ENCODE measurements around the gene NELL1.

The NELL1 gene

DNA sequence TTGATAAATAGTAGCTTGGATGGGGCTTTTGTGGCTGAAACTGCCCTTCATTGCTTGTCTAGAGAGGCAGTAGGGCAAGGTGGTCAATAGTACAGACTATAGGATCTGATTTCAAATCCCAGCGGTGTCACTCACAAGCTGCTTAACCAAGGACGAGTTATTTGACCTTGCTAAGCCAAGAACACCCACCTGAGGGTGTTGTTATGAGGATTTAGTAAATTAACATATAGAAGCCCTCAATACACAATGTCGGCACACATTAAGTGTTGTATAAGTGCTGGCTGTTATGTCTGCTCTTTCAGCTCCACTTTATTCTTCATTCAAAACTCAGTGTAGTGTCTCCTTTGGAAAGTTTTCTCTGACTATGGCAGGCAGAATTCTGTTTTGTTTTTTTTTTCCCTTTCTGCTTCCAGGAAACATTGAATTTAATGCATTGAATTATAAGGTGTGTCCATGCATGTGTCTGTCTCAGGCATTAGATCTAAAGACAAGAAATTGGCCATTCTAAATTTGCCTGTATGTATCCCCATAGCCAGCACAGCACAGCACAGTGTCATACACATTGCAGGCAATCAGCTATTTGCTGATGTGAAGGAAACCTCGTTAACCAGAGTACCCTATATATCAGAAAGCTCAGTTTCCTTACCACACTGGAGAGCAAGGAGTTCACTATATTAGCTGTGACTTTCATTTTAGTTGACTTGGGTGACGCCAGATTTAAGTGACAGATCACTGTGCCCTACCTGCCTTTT is 212.1 kb downstream of the NELL1 start:
- no peak for DNase-seq

DNA sequence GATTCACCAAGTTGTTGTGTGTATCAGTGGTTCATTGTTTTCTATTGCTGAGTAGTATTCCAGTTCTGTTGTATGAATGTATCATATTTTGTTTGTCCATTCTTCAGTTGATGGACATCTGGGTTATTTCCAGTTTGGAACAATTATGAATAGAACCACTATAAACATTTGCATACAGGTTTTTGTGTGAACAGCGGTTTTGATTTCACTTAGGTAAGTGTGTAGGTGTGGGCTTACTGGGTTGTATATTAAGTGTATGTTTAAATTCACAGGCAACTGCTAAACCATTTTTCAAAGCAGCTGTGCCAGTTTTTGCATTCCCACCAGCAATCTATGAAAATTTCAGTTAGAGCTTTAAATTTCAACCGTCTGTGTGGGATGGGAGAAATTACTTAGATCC is 217.8 kb downstream of the NELL1 start:
- DNase-seq: no peak

DNA sequence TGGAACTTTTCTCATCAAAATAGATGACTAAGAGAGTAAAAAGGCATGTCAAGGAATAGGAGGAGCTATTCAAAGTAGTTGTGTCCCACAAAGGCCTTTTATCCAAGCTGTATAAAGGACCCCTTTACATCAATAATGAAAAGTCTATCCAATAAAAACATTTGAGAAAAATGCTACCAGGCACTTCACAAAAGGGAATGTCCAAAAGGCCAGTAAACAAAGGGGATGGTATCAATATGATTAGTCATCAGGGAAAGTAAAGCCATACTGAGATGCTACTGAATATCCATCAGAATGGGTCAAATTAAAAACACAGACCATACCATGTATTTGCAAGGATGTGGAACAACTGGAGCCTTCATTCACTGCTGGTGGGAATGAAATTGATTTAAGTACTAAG is 224.9 kb downstream of the NELL1 start:
- DNase-seq: no peak

DNA sequence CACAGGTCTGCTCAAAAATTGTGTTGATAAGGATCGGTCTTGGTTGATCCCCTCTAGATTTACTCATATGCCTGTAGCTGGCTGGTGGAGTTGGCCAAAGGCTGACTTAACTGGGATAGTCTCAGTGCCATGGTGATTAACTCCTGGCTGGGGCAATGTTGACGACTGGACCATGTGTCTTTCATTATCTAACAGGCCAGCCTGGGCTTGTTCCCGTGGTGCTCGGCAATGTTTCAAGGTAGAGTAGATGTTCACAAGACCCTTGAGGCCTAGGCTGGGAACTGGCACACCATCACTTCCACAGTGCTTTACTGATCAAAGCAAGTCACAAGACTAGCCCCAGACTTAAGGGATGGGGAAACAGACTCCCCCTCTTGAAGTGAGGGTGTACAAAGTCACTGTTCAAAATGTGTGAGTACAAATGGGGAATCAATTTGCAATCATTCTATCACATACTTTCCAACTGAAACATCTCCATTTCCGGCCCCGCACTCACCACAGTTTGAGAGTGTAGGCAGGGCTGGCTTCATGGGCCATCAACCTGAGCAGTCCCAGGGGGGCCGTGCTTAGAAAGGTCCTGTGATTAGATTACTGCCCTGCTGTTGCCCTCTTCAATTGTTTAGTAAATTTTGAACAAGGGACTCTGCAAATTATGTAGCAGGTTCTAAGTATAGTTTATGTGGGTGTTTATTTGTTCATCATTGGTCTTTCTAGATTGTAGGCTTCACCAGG is 240.8 kb downstream of the NELL1 start:
- DNase-seq: no peak

DNA sequence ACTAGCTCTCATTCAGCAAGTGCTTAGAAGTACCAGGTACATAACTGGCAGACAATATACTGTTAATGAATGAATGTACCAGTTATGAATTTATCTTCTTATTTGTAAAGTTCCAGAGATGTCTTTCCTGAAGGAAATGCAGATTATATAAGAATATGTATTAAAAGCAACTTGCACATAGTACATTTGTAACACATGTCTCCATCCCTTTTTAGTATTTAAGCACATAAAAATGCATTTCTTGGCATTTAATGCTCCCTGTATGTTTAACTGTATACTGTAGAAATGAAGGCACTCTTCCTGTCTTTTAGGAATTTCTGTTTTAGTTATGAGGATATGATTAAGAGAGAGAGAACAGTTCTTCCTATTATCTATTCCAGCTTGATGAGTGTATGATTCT is 241.3 kb downstream of the NELL1 start:
- DNase-seq: no peak

DNA sequence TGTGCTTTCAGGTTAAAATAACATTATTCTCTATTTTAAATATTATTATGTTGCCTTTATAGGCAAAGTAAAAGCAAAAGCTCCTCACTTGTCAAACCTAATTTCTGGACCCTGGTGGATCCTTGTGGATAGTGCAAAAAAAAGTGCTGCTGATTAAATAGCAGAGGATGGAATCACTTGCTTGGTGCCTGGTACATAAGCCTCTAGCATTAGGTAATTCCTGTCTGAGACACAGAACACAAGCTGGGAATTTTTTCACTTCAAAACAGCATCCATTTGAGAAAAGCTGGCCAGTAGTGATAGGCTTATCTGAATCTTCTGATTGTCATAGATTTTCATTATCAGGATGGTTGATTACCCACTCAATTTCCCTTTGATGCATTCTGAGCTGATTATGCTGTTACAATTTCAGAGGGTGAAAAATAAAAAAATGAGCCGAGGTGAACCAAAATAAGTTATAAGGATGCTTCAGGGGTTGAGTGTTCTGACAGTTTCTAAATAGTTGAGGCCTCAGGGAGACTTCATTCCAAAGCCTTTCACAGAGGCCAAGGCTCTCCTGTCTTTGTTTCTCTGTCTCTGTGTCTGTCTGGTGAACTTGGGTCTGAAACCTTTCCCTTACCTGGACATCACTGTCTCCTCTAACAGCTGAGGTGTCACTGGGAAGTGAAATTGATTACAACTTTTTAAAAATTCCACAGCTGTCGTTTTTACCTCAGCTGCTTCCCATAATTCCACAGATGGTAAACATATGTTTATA is 242.9 kb downstream of the NELL1 start:
- DNase-seq: no peak

DNA sequence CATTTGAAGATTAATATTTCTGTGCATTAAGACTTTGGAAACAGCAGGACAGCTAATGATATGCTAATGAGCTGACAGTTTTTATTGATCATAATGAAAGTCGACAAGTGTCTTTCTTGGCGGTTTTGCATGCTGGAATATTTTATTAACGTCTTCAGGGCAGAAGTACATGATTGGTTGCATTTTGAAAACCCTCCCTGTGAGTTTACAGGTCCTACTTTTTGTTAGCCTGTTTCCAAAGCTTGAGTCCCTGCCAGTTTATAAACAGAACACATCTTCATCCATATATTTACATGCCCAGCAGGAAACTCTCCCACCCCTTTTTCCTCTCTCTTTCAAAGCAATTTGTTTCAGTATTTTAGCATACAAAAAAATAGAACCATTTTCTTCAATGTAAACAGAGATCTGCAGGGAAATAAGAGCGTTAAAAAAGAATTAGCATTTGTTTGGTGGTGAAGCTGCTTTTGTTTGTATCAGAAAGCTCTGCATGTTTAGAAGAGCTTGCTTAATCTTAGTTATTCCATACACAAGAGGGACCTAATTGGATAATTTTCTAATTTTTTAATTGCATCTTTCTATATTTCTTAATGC is 243.6 kb downstream of the NELL1 start:
- DNase-seq: no peak

DNA sequence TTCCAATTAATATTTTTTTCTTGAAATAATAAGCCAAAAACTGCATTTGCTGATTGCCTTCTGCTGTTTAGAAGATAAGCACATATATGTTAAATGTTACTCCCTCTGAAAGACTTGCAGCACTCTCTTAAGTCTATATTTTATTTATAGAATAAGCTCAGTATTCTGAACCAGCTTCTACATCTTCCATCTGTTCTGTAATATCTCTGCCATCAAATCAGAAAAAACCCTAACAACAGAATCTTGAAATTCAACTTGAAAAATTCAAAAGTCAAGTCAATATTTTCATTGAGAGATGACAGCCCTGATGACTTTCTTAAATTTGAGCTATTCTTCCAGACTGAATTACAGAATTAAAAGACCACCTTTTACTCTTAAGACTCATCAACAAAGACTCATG is 247.9 kb downstream of the NELL1 start:
- no peak for DNase-seq

DNA sequence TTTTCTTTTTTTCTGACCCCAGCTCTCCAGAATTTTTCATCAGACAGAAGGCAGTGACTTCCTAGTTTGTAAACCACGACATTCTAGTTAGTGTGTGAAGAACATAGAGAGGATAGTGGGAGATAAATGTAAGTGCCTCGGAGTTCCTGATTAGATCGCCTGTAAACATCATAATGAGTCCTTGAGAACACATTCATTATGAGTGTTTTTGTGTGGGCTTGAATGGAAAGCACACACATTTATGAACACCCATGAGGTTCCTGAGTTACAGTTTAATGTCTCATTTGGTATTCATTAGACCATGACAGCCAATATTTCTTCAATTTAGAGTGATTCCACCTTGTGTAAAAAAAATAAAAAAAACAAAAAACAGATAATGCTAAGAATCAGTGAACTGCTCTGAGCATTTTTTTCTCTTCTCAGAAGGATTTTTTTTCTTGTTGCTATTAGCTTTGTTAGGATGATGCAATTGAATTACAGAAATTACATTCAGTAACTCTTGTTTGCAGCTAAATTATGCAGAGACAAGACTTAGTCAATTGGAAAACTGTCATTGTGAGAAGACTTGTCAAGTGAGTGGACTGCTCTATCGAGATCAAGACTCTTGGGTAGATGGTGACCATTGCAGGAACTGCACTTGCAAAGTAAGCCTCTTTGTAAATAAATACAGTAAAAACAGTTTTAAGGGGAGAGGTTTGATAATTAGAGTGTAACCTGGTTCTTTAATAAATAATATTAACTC is 257.6 kb downstream of the NELL1 start:
- no peak for DNase-seq

DNA sequence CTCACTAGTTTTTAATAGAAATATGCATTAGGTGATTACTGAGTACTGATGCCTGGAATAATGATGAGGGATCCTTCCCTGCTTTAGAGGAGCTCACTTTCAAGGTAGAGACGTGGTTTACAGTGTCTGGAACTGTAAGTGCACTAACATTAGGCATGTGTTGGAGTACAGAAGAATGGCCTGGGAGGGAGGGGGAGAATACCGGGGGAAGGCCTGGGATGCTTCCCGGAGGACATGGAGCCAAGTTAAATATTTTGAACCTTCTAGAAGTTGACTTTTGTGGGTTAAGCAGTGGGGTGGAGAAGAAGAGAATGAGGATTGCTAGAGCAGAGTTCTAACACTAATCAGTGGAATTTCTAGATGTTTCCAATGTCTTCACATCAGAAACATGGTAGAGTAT is 261.6 kb downstream of the NELL1 start:
- no peak for DNase-seq

DNA sequence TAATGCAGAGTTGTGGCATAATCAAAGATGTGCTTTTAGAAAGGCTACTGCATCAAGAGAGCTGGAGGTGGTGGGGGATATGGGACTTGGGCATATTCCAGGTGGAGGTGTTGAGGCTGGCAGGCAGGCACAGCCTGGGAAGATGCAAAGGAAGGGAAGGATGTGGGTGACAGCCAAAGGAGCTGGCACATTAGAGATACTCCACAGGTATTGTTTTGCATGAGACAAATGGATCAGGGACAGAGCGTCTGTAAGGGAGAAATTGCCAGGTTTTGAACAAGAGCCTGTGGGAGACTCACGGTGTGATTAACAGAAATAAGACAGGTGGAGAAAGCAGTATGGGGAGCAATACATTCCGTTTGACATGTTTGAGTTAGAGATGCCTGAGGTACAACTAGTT is 263.7 kb downstream of the NELL1 start:
- DNase-seq: no peak

DNA sequence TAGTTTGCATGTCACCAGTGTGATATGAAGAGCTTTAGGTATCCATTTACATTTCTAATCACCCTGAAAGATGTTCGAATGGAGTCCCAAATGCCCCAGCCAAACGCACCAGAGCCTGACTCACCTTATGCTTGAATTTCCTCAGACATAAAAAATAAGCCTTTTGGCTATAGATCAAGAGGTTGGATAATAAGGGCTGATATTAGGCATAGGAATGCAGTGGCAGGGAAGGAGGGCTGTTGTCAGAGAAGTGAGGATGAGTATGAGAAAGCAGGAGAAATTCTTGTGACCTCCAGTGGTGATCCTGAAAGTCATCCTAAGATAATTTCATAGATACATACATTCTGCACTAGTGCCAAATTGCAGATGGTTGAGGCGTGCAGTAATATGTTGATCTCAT is 264.6 kb downstream of the NELL1 start:
- DNase-seq: no peak

DNA sequence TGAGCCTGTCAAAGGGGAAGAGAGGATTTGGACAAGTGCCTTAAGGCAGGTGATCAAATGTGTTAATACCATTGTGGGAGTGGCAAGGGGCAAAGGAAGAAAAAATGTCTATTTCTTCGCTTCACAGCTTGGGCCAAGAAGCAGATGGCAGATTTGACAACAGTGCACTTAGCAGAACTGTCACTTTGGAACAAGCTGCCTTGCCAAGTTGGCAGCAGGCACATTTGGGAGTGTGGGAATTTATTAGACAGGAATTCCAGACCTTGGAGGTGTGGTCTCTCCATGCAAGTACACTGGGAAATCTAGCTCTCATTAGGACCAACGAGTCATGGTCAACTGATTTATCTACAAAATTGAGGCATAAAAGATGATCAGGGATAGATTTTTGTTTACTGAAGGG is 265.1 kb downstream of the NELL1 start:
- DNase-seq: no peak

DNA sequence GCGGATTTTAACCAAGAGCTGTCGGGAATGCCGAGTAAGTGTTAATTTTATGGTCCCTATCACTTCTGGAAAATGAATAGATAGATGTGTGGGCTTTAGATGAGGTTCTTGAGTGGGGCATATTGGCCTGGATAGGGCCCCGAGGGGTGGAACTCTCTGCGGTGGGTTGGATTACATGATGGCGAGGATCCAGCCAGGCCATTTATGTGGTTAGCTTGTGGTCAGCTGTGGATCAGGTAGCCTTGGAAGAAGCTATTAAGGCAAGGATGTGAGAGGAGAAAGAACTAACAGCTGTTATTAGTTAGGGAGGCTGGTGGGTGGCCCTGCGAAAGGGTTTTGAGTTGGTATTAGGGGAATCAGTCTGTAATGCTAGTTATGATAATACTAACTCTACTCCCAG is 268.4 kb downstream of the NELL1 start:
- no peak for DNase-seq

DNA sequence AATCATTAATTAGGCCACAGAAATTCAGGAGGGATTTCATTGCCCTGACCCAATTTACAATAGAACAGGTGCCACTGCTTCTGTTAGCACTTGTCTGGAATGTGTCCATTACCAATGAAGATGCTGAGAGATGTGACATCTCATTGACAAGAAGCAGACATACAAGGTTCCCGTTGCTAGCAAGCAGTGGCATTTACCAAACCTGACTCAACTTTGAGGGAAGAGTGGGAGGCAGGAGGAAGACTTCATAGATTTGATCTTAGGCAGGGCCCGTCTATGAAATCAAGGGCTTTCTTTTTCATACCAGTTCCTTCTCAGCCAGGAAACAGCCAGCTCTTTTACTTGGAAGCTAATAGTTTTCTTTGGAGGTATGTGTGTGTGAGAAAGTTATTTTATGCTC is 280.2 kb downstream of the NELL1 start:
- DNase-seq: no peak

DNA sequence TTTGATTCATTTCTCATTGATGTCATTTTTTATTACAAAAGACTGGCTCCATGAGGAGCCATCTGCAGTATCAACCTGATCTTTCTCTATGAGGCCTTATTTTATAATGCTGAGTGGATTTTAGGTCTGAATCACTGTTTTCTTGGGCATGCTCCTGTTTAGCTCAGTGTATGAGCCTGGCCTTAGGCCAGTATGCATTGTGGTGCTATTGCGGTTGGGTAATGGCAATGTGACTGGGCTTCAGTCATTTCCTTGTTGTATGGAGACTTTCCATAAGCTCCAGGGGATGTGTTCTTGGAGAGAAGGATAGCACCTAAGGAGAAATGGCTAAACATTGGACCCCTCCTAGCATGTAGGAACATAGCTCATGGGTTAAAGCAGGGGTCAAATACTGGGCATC is 293.2 kb downstream of the NELL1 start:
- DNase-seq: no peak

DNA sequence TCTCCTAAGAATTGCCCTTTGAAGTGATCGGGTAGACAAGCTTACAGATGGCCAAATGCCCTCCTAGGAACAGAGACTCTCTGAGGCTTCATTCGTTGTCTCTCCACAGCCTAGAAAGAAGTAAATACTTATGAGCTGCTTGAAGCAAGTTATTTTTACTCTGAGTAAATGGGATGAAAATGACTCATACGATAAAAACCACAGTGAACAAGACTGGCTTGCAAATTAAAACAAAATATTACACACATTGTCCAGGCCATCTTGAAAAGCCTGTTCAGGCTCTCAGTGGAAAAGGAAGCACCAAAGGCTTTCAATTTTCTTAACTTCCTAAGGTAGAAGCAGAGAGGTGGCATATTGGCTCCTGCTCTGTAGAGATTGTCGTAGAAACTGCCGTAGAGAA is 294.2 kb downstream of the NELL1 start:
- DNase-seq: no peak

DNA sequence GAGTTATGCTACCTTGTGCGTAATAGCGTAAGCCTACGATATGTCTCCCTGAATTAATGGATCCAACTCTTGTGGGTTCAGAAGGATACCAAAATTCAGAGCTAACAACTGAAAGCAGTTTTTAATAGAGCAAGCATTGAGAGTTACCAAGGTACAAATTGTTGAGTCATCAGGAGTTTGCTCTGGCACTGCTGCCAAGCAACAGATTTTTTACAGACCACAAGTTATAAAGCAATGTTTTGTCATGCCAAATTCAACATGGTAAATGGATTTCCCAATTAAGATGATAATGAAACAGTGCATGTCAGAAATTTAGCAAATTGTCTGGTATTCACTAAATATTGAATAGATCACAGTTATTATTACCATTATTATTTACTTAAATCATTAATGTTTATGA is 295.6 kb downstream of the NELL1 start:
- no peak for DNase-seq

DNA sequence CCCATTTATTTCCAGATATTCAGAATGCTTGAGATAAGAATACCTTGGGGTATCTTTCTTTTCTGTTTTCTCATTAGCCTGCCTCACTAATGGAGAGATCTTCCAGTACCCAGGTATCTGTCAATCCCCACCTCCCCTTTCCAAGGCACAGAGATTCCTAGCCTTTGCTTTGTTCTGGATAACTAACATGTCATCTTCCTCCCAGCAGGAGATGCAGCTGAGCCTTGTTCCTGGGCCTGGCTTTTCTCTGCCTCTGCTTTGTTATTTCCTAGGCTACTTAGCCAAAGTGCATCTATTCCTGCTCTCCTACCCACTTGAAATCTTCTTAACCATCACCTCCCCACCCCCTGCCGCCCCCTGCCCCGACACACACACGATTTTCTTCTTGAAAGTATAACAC is 297.1 kb downstream of the NELL1 start:
- no peak for DNase-seq

DNA sequence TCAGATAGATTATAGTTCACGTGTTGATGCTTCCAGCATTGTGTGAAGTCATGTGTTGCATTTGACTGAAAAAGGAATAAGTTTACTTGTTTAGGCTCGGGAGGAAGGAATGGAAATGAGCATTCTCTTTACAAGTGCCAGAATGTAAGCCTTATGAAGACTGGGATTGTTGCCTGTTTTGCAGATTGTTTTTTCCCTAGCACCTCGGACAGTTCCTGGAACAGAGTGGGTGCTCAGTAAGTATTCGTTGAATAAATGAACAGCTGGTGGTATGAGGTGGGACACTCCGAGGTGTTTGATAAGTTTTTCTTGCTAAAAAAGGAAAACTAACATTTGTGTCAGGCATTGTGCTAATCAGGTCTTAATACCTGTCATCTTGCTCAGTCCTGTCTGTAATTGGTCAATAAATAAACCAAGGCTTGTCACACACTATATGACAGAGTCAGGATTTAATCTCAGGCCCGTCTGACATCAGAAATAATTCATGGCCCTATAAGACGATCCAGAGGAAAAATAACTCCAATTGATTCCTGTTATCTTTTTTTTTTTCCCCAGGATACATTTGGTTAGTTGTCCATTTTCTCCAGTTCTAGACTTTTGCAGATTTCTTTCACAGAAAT is 304.7 kb downstream of the NELL1 start:
- no peak for DNase-seq

DNA sequence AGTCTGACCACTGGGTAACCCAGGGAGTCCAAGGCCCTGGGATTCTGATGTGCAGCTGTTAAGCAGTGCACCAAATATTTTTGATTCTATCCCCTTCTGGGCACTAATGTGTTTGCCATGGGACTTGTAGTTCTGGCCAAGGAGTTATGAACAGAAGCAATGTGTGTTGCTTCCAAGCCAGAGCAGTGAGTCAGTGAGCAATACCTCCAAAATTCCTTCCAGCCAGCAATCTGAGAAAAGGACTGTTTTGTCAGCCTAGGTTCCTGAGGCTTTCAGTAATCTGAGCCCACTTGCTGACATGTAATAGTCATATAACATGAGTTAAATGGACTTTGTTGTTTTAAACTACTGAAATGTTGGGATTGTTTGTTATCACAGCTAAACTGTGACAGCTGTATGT is 311.4 kb downstream of the NELL1 start:
- DNase-seq: no peak

DNA sequence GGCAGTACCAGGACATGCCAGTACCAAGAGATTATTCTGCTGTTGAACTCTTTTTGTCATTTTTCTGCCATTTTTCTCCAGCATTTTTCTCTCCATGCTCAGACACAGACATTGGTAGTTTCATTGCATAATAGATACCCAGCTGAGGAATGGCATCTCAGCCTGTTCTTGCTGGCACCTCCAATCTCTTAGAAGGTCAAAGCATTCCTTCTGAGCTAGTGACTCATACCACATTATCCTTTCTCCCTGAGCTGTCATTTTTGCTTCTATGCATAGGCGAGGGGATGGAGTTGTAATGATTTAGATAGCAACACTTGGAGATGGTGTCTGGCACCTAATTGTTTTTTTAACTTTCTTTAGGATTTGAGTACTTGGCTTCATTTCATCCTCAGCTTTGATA is 321.1 kb downstream of the NELL1 start:
- DNase-seq: no peak

DNA sequence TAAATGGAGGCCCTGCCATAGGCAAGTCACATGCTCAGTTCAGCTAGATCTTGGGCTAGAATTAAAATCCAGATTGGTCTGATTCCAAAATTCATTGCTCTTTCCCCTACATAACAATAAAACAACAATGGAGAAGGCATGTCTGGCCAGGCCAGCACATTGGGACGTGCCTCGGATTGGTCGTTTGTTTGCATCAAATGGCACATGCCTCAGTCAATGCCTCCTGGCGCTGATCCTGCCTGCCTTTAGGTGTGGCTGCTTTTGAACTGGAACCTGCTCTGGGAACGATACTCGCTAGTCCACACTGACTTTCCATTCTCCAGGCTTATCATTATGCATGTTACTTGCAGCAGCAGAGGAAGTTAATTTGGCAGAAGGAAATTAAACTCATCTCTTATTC is 322.1 kb downstream of the NELL1 start:
- no peak for DNase-seq

Data from suppressor macrophage treated with lipopolysaccharide for 4 hours (primary cell).